Measurements from ENCODE around the gene SPSB2.
"Not testable (repeated sequence)": the region's sequence is repeated elsewhere in the genome, so short reads cannot be mapped to it uniquely, and the experiment has no call there.

The SPSB2 gene

GRCh38 chr12:6883252-6883651 is 10.1 kb upstream of the SPSB2 start:
- intact Hi-C loops (cut with DNase I) = no loop called here
- DNase-seq = no peak

GRCh38 chr12:6879824-6880223 is 6.7 kb upstream of the SPSB2 start:
- intact Hi-C loops (cut with DNase I); DNase-seq: not testable (repeated sequence)

GRCh38 chr12:6874015-6874368 is 889 bp upstream of the SPSB2 start:
- DNase-seq; intact Hi-C loops (cut with DNase I): not testable (repeated sequence)

- peak; percentile 65 to 92 (median 84) for DNase-seq
- intact Hi-C loops (cut with DNase I) = loop anchor here (2.0 kb wide), 1 partner anchor 18 kb away; no protein-coding TSS in a partner anchor
Measured at GRCh38 chr12:6872073-6873048, 742 bp downstream of the SPSB2 start.

- DNase-seq = no peak
Measured at GRCh38 chr12:6871052-6871957, 1.8 kb downstream of the SPSB2 start.

GRCh38 chr12:6870304-6870703 is 2.8 kb downstream of the SPSB2 start:
- DNase-seq = peak in 1 of 42 donors; percentile 21
- intact Hi-C loops (cut with DNase I) = not testable (repeated sequence)

More at GRCh38 chr12:6871052-6871957, 1.8 kb downstream of the SPSB2 start:
- intact Hi-C loops (cut with DNase I) = no loop called here

- intact Hi-C loops (cut with DNase I) = no loop called here
- DNase-seq = peak; percentile 53 to 94 (median 85)
Measured at GRCh38 chr12:6869049-6870021, 3.8 kb downstream of the SPSB2 start.

- peak in 9 of 42 donors; percentile 17 to 78 (median 31) for DNase-seq
- intact Hi-C loops (cut with DNase I) = no loop called here
Measured at GRCh38 chr12:6868211-6869048, 4.7 kb downstream of the SPSB2 start.

GRCh38 chr12:6867413-6868210 is 5.5 kb downstream of the SPSB2 start, which contains the start of gene TPI1:
Gene TPI1, plus strand, starts transcription at chr12:6867531. Its CDS starts 36 bp downstream, at chr12:6867567.
- DNase-seq = peak; percentile 64 to 96 (median 90)
- intact Hi-C loops (cut with DNase I) = no loop called here

GRCh38 chr12:6866920-6867412 is 6.1 kb downstream of the SPSB2 start:
- intact Hi-C loops (cut with DNase I) = no loop called here
- peak in 10 of 42 donors; percentile 19 to 59 (median 41) for DNase-seq

GRCh38 chr12:6866163-6866919 is 6.8 kb downstream of the SPSB2 start:
- no peak for DNase-seq

GRCh38 chr12:6865307-6865706 is 7.8 kb downstream of the SPSB2 start:
- DNase-seq; intact Hi-C loops (cut with DNase I): not testable (repeated sequence)

More at GRCh38 chr12:6866163-6866919, 6.8 kb downstream of the SPSB2 start:
- intact Hi-C loops (cut with DNase I) = no loop called here

GRCh38 chr12:6863586-6864321 is 9.3 kb downstream of the SPSB2 start:
- intact Hi-C loops (cut with DNase I) = no loop called here
- no peak for DNase-seq

- no peak for DNase-seq
- intact Hi-C loops (cut with DNase I) = no loop called here
Measured at GRCh38 chr12:6863033-6863432, 10.1 kb downstream of the SPSB2 start.

- intact Hi-C loops (cut with DNase I) = no loop called here
- DNase-seq = no peak
Measured at GRCh38 chr12:6861391-6861790, 11.7 kb downstream of the SPSB2 start.
